GM18870 (cell line): ENCODE measurements around the gene FNDC3A.
A peak's percentile ranks its signal among the peaks of the same experiment; 100 is the strongest.

Experiments
- ATAC-seq: cut with Tn5 transposase; IDR thresholded peaks from one replicate; pipeline ENCODE4 v1.9.1; 2021; ENCODE audit warnings: moderate library complexity; ENCODE audit not compliant: unreplicated experiment

Gene FNDC3A, protein sequence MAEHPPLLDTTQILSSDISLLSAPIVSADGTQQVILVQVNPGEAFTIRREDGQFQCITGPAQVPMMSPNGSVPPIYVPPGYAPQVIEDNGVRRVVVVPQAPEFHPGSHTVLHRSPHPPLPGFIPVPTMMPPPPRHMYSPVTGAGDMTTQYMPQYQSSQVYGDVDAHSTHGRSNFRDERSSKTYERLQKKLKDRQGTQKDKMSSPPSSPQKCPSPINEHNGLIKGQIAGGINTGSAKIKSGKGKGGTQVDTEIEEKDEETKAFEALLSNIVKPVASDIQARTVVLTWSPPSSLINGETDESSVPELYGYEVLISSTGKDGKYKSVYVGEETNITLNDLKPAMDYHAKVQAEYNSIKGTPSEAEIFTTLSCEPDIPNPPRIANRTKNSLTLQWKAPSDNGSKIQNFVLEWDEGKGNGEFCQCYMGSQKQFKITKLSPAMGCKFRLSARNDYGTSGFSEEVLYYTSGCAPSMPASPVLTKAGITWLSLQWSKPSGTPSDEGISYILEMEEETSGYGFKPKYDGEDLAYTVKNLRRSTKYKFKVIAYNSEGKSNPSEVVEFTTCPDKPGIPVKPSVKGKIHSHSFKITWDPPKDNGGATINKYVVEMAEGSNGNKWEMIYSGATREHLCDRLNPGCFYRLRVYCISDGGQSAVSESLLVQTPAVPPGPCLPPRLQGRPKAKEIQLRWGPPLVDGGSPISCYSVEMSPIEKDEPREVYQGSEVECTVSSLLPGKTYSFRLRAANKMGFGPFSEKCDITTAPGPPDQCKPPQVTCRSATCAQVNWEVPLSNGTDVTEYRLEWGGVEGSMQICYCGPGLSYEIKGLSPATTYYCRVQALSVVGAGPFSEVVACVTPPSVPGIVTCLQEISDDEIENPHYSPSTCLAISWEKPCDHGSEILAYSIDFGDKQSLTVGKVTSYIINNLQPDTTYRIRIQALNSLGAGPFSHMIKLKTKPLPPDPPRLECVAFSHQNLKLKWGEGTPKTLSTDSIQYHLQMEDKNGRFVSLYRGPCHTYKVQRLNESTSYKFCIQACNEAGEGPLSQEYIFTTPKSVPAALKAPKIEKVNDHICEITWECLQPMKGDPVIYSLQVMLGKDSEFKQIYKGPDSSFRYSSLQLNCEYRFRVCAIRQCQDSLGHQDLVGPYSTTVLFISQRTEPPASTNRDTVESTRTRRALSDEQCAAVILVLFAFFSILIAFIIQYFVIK

DNA sequence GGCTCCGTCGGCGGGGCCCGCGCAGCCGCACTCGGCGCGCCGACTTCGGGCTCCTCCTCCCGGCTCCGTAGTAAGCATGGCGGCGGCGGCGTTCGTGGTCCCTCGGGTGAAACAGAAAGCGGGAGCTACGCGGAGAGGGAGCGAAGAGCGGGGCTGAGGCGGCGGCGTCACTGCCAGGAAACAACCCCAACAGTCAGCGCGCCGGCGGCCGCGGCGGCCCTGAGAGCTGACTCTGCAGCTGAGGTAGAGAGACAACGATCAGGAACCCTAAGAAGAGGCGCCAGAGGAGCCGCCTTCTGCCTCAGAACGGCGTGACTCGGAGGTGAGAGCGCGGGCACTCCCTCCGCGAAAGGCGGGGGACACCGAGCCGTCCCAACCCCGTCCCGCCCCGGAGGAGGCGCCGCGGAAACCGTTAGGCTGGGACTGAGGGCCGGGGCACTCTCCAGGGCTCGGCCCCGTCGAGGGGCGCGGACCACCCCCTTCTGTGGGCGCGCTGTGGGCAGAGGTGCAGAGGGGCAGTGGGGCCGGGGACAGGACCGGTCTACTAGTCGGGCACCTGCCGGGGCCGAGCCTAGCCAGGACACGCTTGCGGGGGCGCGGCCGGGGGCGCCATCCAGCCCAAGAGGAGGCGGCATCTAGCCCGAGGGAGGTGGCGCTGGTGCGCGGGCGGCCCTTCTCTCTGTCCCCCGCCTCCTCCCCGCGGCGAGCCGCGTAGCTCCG lies at the start of gene FNDC3A:
Gene FNDC3A, plus strand, starts transcription at position 57 of the 720 bp plus-strand sequence. CDS start 30,279 bp downstream, outside the sequence.
- peak; percentile 33 for ATAC-seq

DNA sequence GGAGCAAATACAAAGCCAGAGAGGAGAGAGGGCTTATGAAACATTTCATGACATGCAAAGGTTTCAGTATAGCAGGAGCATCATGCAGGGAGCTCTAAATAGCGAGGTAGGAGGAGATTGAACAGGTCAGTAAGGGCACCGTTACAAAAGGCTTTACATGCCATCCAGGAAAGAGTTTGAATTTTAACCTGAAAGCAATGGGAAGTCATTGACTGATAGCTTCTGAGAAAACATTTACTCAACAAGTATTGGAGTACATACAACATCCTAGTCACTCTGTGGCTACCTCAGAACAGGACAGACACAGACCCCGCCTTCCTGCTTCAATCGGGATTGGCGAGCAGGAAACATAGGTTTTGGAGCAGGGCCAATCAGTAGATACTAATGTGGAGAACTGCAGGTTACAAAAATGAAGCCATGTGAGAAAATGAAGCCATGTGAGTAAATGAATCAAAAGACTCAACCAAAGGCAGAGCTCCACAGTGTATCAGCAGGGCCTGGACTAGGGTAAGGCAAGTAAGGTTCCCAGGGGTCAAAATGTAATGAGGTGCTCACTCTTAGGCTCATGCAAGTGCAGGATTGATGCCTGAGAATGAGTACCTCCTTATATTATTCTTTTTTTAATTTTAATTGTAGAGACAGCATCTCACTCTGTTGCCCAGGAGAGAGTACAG lies 46.8 kb upstream of the FNDC3A start:
- ATAC-seq = no peak

DNA sequence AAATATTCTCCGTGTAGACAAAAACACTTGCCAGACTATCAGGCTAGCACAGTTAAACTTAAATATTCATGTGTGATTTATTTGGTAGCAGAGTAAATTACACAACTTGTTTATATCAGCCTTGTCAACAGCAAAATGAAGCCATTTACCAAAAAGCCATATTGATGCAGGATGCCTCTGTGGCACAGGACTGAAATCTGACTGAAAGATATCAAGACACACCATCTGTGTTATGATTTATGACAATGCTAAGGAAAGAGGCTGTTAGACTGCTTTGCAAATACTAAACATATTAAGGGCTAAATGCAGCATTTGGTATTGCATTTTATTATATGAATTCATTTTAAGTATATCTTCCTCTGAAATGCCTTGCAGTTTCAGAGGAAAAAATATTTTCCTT lies 44.8 kb upstream of the FNDC3A start:
- no peak for ATAC-seq

DNA sequence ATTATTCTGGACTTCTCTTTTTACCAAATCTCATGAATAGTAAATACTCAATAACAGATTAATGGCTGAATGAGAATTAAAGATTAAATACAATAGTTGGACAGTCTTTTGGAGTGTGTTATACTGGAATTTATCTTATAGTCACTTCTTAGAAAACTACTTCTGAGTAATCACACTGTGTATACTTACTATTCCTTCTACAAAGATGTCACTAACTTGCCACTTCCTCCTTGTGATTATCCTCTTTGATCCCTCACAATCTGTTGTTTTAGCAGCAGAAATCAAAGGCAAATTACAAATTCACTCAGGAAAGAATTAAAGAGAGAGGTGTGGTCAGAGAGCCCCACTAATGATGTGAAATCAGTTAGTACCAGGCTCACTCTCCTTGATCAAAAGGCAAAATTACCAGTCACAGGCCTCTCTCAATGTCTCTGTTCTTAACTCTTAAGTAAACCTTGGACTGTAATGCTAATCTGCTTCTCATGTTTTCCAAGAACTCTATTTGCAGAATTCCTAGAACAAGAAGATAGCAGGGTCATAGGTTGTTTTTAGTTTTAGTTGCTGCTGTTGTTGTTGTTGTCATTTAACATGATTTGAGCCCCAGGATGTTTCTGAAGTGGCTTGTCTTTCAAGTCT lies 37.3 kb upstream of the FNDC3A start:
- ATAC-seq = no peak

DNA sequence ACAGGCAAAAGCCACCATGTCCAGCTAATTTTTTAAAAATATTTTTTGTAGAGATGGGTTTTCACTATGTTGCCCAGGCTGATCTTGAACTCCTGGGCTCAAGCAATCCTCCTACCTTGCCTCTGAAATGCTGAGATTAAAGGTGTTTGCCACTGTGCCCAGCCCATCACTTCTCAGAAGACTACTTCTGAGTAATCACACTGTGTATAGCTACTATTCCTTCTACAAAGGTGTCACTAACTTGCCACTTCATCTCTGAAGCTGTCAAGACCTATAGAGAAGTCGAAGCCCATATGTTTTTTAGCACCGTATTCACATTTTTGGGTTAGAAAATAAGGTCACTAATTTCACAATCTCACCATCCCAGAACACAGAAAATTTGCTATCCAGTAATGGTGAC lies 36.0 kb upstream of the FNDC3A start:
- ATAC-seq = no peak

DNA sequence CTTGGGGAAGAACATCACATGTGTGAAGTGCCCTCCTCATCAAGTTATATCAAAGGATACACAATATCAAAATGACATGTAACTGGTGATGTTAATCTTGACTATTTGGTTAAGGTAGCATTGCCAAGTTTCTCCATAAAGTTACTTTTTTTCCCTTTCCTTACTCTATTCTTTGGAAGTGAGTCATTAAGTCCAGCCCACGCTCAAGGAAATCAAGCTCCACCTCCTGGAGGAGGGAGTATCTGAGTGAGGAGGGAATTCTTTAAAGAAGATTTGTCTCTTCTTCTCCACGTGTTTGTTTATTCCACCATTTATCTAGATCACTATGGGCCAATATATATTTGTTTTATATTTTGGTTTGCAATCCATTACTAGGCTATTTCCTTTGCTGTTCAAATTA lies 33.6 kb upstream of the FNDC3A start:
- no peak for ATAC-seq

DNA sequence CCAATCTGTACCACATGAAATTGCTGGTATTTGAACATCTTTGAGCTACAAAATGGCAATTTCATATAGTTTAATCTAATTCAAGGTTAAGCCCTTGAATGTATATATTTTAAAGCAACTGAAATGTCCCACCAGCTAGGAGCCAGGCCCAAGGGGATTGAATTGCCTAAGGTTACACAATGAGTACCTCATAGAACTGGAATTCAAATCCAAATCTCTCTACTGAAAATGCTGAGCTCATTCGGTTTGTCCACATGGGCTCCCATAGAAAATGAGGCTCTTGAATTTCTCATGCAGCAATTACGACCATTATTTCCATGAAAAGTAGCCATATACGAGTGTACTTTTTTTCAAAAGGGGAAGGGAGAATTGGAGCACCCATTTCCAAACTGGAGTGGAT lies 31.5 kb upstream of the FNDC3A start:
- no peak for ATAC-seq

DNA sequence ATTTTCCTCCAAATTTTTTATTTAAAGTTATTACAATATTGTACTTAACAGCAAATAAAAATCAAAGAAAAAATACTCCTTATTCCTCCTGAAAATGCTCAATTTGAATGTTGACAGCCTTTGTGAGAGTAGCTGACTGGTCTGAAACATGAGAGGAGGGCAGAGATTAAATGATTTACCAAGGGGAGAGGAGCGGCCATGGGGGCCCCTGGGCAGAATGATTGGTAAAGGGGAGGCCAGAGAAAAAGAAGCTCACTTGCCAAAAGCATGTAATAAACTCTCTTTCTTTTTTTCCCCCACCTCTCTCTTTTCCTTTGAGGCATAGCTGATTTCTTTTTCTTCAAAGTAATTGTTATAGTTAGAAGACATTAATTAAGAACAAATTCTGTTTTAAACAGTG lies 30.1 kb upstream of the FNDC3A start:
- ATAC-seq = no peak

DNA sequence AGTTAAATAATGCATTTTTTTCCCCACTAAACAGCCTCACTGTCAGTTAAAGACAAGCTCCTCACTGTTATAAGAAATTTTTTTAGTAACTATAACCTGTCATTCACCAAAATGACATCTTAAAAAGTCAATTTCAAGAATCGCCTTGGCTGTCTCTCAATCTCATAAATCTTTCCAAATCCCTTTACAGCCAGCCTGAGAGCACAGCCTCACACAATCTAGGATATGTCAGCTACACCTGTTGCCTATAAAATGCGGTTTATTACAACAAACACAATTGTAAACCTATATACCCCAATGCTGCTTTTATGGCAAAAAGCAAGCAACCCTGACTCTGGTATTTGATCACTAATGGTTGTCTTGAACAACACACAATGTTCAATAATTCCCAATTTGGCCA lies 29.5 kb upstream of the FNDC3A start:
- ATAC-seq = no peak

DNA sequence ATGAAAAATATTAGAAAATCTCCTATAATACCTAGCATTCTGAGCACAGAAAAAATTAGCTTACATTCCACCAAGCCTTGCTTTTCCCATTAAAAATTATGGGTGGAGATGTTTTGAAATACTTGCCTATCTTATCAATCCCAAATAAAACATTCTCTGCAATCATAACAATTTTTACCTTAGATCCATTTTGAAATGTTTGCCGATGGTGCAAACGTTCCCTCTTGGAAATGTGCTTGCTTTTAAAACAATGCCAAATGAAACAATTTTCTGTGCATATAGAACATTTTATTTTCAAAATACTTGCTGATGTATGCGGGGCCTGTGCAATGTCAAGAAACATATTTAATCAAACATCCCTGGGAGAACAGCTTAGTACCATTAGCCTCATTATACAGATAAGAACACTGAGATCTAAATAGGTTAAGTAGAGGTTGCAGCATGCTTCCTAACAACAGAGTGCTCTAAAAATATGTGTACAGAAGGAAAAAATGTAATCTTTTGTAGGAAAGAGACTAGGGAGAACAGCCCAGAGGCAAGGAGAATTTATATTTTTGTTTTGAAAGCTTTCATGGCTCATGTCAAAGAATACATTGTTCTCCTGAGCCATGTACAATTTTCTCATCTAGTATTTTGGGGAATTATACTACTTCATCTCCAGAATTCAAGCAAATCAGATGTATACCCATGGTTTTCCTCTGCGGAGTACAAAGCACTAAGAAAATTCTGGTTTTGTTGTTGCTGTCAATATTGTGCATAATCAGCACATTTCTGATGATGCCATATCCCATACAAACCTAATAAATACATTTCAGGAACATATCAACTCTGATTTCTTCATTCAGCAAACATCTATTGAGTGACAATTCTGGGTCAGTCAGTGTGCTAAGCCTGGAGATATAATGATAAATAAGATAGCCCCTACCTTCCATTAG lies 25.9 kb upstream of the FNDC3A start:
- ATAC-seq = no peak

DNA sequence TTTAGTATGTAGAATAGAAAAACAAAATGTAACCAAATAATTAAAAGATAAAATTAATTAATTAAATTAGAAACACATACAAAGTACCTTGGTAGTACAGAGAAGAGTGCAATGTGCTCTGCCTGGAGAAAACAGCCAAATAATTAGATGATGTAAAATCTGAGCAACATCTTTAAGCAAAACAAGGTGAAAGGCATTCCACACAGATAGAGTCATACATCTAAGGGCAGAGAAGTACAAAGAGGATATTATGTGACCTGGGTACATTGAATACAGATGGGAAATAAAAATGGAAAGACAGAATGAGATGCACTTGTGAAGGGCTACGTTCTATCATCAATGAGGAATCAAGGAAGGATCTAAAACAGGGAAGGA lies 25.2 kb upstream of the FNDC3A start:
- ATAC-seq = no peak

DNA sequence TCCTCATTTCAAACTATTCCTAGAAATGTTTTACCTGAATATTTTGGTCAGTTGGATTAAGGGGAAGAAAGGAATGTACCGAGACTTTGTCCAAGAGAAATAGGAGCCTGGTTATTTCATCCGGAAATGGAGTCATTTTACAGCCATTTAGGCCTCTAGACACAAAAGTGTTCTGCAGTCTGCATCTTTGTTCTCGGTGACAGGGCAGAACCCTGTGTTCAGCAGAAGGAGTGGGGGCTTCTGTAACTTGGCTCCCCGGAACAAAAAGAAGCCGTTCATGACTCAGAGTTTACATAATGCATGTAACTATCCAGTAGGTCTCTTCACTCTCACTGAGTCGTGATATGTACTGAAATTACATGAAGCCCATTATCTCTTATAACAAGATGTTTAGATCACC lies 21.6 kb upstream of the FNDC3A start:
- ATAC-seq = no peak

DNA sequence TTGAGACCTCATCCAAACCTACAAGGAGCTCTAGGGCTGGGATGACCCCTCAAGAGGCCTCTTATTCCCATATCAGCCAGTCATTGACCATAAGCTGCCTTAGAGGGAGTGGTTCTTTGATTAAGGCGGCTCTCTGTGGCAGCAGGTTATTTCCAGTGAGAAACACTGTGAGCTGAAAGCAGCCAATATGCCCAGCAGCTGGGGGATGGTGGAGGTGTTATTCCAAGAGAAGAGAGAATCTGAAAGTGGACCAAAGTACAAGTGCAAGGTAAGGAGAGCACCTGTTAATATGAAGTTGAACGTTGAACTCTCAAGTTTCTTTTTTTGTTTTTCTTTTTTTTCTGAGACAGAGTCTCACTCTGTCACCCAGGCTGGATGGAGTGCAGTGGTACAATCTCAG lies 20.2 kb upstream of the FNDC3A start:
- no peak for ATAC-seq

DNA sequence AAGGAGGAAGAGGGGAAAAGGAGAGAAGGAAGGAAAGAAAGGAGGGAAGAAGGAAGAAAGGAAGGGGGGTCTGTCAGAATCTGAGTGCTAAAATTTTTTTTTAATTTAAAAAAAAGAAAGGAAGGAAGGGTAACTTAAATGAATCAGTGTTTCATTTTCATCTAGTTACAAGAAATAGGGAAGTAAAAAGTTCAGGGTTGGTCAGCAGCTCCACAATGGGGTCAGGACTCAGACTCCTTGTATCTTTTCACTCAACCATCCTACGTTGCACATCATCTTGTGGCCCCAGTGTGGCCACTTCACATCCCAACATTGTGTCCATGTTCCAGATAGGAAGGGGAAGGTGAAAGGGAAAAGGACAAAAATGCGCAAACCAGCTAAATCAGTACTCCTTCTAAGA lies 14.3 kb upstream of the FNDC3A start:
- no peak for ATAC-seq

DNA sequence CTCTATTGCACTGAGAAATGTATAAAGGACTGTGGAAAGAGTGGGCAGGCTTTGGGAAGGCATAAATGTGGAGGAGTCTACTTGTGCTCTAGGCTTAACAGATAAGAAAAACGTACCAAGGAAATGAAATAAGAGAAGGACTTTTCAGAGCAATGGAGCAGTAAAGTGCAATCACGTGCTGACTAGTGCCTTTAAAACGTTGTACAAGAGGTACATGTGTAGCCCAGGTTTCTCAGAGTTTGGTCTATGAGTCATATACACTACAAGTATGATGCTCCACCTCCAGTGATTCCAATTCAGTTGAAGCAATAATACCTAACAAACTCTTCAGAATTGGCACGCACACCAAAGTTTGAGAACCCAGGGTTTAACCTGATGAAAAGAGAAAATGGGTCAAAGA lies 13.4 kb upstream of the FNDC3A start:
- ATAC-seq = no peak

DNA sequence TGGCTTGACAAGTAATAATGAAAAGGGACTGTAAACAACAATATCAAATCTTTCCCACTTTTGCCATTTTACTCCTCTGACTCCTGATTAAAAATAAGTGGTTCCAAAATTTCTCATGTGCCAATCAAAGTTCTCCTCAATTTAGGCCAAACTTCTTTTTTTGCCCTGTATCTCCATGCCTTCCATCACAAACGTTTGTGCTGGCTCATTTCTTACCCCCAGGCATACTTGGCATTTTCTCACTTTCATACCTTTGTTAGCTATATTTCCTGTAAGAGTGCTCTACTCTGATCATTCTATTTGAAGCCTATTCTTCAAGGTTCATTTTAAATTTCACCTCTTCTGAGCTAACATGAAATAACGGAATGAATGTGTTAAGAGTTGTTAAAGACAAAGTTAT lies 10.0 kb upstream of the FNDC3A start:
- ATAC-seq = no peak

DNA sequence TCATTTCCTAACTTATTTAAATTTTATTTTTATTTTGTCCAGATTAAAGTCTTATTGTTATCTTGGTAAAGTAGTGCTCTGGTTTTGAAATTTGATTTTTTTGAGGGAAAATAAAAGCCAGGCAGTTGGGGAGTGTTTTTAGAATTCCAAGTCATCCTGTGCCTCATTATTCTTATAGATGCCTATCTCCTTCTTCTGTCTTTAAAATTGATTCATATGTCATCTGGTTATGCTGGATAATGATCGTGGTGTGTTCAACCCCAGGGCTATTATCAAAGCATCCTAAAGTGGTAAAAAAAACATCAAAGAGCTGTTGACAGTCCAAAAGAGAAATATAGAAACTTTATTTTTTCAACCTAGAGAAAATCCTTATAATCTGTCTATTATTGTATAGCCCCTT lies 6.0 kb upstream of the FNDC3A start:
- no peak for ATAC-seq

DNA sequence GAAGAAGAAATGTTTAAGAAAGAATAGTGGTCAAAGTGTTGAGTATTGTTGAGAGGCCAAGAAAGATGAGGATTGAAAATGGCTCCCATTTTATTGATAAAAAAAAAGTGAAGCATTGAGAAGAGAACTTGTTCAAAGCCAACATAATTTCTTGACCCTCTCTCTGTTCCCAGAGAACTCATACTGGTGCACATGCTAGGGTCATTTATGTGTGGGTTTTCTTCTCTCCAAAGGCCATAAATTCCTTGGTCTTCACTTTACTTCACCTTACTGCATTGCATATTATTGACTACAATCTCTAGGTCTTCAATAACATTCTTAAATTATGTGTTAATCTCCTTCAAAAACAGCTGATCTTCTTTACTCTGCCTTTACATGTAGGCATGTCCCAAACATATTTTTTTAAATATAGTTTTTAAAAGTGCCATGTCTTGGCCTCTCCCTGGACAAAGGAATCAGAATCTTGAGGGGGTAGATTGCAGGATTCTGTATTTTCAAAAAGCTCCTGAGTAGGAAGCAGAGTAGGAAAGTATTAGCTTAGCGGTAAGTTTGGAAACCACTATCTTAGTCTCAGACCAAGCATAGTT lies 1.8 kb upstream of the FNDC3A start:
- ATAC-seq = no peak
